Measurements from ENCODE around the gene ME1.

Gene ME1

DNA sequence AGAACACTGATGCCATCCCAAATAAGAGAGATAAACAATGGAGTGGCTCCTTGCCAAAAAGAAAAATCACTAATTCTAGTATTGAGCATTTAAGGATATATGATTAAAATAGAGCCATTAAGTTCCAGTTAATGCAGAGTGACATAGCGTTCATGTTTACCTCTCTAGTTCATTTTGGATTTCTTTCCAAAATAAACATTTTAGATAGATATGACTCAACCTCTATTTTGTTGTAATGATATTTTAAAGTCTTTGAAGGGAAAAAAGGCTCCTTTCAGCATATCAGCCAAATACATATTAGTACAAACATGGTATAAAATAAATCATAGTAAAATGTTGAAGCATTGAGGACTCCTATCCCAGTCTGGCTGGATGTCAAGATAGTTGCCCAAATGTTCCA is 204.3 kb downstream of the ME1 start:
- H3K4me3 ChIP-seq (replicated peaks; ENCODE audit: low read depth, low read length) = no peak overlapping the region
- TF ChIP-seq, protein P1, sequence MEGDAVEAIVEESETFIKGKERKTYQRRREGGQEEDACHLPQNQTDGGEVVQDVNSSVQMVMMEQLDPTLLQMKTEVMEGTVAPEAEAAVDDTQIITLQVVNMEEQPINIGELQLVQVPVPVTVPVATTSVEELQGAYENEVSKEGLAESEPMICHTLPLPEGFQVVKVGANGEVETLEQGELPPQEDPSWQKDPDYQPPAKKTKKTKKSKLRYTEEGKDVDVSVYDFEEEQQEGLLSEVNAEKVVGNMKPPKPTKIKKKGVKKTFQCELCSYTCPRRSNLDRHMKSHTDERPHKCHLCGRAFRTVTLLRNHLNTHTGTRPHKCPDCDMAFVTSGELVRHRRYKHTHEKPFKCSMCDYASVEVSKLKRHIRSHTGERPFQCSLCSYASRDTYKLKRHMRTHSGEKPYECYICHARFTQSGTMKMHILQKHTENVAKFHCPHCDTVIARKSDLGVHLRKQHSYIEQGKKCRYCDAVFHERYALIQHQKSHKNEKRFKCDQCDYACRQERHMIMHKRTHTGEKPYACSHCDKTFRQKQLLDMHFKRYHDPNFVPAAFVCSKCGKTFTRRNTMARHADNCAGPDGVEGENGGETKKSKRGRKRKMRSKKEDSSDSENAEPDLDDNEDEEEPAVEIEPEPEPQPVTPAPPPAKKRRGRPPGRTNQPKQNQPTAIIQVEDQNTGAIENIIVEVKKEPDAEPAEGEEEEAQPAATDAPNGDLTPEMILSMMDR (IDR thresholded peaks at IDR 0.05; ENCODE audit: low read depth, low read length, missing control alignments) = no peak
- DNase-seq (ENCODE audit: extremely low read depth, low read depth) = no peak

DNA sequence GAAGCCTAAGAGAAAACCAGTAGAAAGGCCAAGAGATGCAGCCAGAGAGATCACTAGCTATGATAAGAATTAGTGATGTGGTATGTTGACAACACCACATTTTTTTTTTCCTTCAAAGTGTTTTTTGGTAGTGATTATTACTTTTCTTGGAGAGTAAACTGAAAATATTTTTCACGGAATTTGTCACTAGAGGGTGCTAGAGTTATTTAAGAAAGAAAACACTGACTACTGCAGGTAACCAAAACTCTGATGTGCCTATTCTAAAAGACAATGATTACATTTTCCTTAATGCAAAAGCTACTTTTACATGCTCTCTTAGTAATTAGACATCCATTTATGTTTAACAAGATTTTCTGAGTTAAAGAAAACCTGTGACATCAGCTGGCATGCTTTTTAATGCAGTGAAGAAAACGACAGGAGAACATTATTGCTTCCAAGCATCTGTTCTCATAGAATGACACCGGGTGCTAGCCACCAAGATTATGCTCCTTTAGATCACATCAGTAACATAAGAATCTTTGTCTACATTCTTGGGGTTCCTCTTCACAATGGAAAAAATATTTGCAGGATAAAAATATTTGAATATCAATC is 208.9 kb downstream of the ME1 start:
- peak; percentile 12 for DNase-seq (ENCODE audit: extremely low read depth, low read depth)
- TF ChIP-seq, protein P1 (IDR thresholded peaks at IDR 0.05; ENCODE audit: low read depth, low read length, missing control alignments) = peak; percentile 29
- no peak overlapping the region for H3K4me3 ChIP-seq (replicated peaks; ENCODE audit: low read depth, low read length)

DNA sequence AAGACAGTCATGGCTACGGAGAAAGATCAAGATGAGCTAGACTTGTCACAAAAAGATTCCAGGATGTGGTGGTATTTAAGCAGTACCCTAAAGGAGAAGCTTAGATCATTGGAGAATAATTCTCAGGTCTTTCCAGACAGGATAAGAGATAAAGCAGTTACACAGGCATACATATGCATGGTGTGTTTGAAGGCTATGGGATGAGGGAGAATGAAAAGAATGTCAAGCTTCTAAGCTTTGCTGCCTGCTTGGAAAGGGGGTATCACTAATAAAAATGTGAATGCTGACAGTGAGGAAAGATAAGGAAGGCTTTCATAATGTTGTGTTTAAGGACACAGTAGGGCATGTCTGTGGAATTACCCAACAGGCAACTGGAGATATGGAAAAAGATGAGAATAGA is 209.6 kb downstream of the ME1 start:
- TF ChIP-seq, protein P1 (IDR thresholded peaks at IDR 0.05; ENCODE audit: low read depth, low read length, missing control alignments) = no peak
- H3K4me3 ChIP-seq (replicated peaks; ENCODE audit: low read depth, low read length) = no peak overlapping the region
- no peak for DNase-seq (ENCODE audit: extremely low read depth, low read depth)

DNA sequence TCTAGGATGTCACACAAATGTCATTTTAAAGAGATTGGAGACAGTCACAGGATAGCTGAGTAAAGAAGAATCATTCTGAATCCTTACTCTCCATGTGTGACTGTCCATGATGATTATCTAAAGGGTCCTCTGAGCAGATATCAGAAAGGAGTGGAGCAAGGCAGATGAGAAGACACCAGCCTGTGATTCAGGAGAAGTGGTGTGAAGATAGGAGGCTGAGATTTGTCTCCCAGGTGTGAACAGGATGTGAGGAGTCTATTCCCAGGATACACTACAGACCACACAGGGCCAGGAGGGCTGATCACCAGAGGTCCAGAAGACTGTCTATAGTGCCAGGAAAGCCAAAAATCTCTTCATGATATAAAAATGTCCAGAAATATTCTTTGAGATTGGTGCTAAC is 210.7 kb downstream of the ME1 start:
- TF ChIP-seq, protein P1 (IDR thresholded peaks at IDR 0.05; ENCODE audit: low read depth, low read length, missing control alignments) = no peak
- no peak for DNase-seq (ENCODE audit: extremely low read depth, low read depth)
- H3K4me3 ChIP-seq (replicated peaks; ENCODE audit: low read depth, low read length) = no peak overlapping the region

DNA sequence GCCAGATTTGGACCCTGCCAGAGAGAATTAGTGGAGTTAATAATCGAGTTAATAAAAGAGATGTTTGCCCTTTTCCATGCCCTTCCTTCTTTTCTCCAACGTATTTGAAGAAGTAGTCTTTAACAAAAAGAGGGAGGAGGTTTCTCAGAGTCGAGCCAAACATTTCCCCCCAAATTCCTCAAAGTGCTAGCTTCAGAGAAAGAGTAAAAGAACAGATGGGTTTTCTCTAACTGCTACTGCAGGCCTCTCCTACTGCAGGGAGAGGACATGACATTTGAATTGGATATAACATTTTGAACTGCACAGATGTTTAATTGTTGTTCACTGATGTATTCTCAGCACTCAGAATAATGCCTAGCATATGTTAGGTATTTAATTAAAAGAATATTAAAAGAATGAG is 212.2 kb downstream of the ME1 start:
- TF ChIP-seq, protein P1 (IDR thresholded peaks at IDR 0.05; ENCODE audit: low read depth, low read length, missing control alignments) = no peak
- DNase-seq (ENCODE audit: extremely low read depth, low read depth) = no peak
- H3K4me3 ChIP-seq (replicated peaks; ENCODE audit: low read depth, low read length) = no peak overlapping the region

DNA sequence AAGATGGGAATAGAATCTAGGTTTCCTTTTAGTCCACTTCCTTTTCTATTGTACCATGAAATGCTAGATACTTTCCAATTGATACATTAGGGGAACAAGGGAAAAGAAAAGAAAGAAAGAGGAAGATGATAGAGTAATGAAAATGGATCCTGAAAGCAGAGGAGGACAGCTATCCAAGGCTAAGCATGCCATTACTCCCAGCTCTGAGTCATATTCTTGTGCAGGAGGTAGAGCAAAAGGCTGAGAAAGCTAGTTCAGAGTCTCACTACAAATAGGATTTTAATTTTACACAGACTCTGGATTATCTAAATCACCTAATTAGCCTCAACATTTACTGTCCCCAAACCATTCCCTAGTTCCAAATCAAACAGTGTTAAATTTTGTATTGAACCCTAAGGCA is 214.0 kb downstream of the ME1 start:
- no peak for DNase-seq (ENCODE audit: extremely low read depth, low read depth)
- TF ChIP-seq, protein P1 (IDR thresholded peaks at IDR 0.05; ENCODE audit: low read depth, low read length, missing control alignments) = no peak
- H3K4me3 ChIP-seq (replicated peaks; ENCODE audit: low read depth, low read length) = no peak overlapping the region

Measured in HFF-Myc (cell line).